Aorta (tissue), 5 donors: ENCODE measurements around the gene LRRIQ3. TPM values are rescaled to one million over a fixed set of nuclear protein-coding genes. Genes with fewer than 3 reads are reported as not detected.

Experiments used
- ATAC-seq: fragments of 200-7000 bp; cut with Tn5 transposase; one replicate; pipeline ENCODE4 v1.9.1; 2022; ENCODE audit warnings: moderate library complexity; ENCODE audit not compliant: low FRiP score
- DNase-seq, 2 donors: peaks; one replicate each; pipeline ENCODE4 v3.0.0-alpha.2; 2020
- H3K27ac ChIP-seq, 2 donors: one replicate each; pipeline ENCODE4 v1.5.1; 2013; ENCODE audit warnings: low read length in 2 of 2, mild to moderate bottlenecking in 2 of 2, moderate library complexity in 2 of 2, control low read depth in 1 of 2, inconsistent platforms in 1 of 2, low read depth in 1 of 2
- H3K27me3 ChIP-seq, 2 donors: one replicate each; pipeline ENCODE4 v1.6.1; 2013; ENCODE audit warnings: control low read depth in 1 of 2, low read length in 1 of 2, mild to moderate bottlenecking in 1 of 2, moderate library complexity in 1 of 2; ENCODE audit not compliant: insufficient read depth in 2 of 2, control insufficient read depth in 1 of 2
- H3K36me3 ChIP-seq, 2 donors: one replicate each; pipeline ENCODE4 v1.6.1; 2013; ENCODE audit warnings: control low read depth in 1 of 2, low read length in 1 of 2, mild to moderate bottlenecking in 1 of 2; ENCODE audit not compliant: insufficient read depth in 2 of 2, control insufficient read depth in 1 of 2
- H3K4me1 ChIP-seq, 2 donors: one replicate each; pipeline ENCODE4 v1.6.1; 2013; ENCODE audit warnings: low read length in 2 of 2, control low read depth in 1 of 2, mild to moderate bottlenecking in 1 of 2, moderate library complexity in 1 of 2; ENCODE audit not compliant: insufficient read depth in 2 of 2, control insufficient read depth in 1 of 2
- H3K4me3 ChIP-seq, 2 donors: one replicate each; pipeline ENCODE4 v1.5.1; 2013; ENCODE audit warnings: low read length in 2 of 2, control low read depth in 1 of 2, mild to moderate bottlenecking in 1 of 2
- H3K9me3 ChIP-seq: one replicate; pipeline ENCODE4 v1.6.1; 2013; ENCODE audit warnings: mild to moderate bottlenecking, low read length; ENCODE audit not compliant: control insufficient read depth
- WGBS, 2 donors: extraction: QIAGEN DNeasy Blood & Tissue Kit; methylation state at CpG; one replicate each; pipeline ENCODE4 v1.1.7; 2013; 5-methylcytosine and 5-hydroxymethylcytosine counted together
- intact Hi-C, 2 donors: fragments of 100-400 bp; cut with DNase I; formaldehyde crosslinking; loops; one replicate each; pipeline versions ENCODE4 v1.14.2 to v1.15.0; 2022
- polyA plus RNA-seq, 2 donors: library from polyadenylated mRNA; stranded (reverse); fragments of 200-250 nt; gene quantifications; one replicate each; pipeline ENCODE4 v1.2.3, GENCODE V29; 2013
- total RNA-seq, 2 donors: library from RNA; stranded (reverse); fragmentation: NEBNext Ultra II Directional; extraction: Animal tissue kit (Norgen Biotek cat#: 25700); gene quantifications; one replicate each; pipeline ENCODE4 v1.2.1, GENCODE V29; 2021
- donor health status: healthy with polysubstance abuse.
- donor health status: Bipolar disorder and iron deficiency.
- donor health status: DM: no; HTN: no; CAD: no.
- donor health status: DM: no; HTN: no; CAD: no.
- donor health status: DM: yes; HTN: yes; CAD: no.

Gene LRRIQ3
- total and polyA plus RNA-seq, 4 donors, result 0.36 to 0.81 (median 0.54) TPM

DNA sequence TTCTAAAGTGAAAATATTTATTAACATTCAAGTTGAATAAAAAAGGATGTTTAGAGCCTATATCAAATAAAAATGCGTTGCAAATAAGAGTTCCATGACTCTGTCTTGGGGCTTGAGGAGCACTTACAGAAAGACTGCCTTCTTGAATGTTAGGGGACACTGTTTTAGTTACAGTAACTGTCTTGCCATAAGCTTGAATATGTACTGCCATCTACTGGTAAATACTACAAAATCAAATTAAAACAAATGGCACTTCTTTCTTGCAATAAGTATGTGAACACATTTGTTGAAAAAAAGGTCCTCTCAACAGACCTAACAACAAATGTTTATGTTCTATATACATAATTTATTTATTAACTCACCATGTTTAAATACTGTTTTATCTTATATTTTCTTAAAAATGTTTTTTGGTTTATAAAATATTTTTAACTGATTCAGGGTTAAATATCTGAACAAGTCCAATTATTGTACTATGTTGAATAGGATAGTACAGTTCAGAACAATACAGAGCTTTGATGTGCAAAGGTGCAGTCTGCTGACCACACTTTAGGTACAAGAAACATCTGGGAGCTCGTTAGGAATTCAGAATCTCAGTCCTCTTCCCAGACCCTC is 199.5 kb downstream of the LRRIQ3 start:
- 8 to 12% methylated on average over 2 of the region's 2 CpGs for WGBS, 2 donors
- ATAC-seq, result no peak
- intact Hi-C loops, result no loop called here

DNA sequence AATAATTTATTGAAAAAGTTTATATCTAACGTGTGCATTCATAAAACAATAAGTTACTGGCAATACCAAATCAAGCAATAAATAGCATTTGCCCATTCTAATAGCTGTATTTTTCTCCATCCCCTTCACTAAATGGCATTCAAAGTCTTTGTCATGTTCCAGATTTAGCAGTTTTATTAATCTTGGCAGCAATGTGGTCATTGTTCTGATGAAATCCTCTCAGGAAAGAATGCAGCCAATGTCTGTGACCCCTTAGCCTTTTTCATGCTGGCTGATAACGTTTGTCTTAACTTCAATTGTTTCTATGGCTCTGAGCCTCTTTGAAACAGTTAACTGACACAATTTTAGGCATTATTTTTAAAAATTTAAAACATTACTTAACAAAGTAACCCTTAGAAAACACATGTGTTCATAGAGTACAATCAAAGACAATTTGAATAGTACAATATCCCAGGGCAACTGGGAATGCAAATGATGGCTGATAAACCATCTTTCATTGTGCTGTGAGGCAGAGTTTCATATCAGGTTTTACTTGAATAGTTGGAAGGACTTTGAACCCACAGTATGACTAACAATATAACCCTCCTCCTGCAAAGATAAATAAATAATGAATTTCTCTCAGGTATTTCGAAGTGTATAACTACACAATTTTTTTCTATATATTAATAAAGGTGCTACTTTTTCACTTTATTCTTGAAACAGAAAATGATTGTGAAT is 217.5 kb downstream of the LRRIQ3 start:
- Histone ChIP-seq H3K9me3 (no peaks in the 10 kb centered on the region), H3K36me3 (no peaks in the 10 kb centered on the region), H3K27ac (no peak overlapping the region), H3K27me3 (no peaks in the 10 kb centered on the region), H3K4me1 (no peaks in the 10 kb centered on the region), H3K4me3 (no peak overlapping the region)
- DNase-seq (no peak), ATAC-seq (no peak)
- intact Hi-C loops, result no loop called here
- WGBS, 2 donors, result 47 to 48% methylated on average over 3 of the region's 3 CpGs

More for the DNA sequence above, 199.5 kb downstream of the LRRIQ3 start:
- H3K36me3 ChIP-seq, result no peaks in the 10 kb centered on the region
- no peak overlapping the region for H3K4me3 ChIP-seq
- no peak for DNase-seq
- no peak overlapping the region for H3K27ac ChIP-seq
- no peaks in the 10 kb centered on the region for H3K9me3 ChIP-seq
- H3K27me3 ChIP-seq, result no peaks in the 10 kb centered on the region
- no peaks in the 10 kb centered on the region for H3K4me1 ChIP-seq

DNA sequence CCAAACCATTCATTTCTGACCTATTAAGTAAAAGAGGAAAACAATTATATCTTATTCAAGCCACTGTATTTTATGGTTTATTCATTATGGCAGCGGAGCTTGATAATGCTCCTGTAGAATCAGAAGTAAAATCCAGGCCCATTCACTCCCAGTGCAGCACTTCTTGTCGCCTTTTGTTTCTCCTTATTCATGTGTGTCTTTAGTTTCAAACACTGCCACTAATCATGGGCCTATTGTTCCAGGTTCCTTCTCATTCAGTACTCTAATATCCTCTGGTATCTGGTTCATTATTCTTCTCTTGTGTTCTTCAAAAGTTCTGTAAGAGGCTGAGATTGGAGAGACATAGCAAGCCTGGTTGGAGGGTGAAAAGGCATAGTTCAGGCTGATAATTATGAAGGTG is 218.3 kb downstream of the LRRIQ3 start:
- no peaks in the 10 kb centered on the region for H3K27me3 ChIP-seq
- no peaks in the 10 kb centered on the region for H3K9me3 ChIP-seq
- H3K4me1 ChIP-seq, result no peaks in the 10 kb centered on the region
- no peak overlapping the region for H3K27ac ChIP-seq
- no peak overlapping the region for H3K4me3 ChIP-seq
- no peaks in the 10 kb centered on the region for H3K36me3 ChIP-seq
- DNase-seq (no peak), ATAC-seq (no peak)
- 91 to 92% methylated on average over 2 of the region's 2 CpGs for WGBS, 2 donors
- intact Hi-C loops, result no loop called here

DNA sequence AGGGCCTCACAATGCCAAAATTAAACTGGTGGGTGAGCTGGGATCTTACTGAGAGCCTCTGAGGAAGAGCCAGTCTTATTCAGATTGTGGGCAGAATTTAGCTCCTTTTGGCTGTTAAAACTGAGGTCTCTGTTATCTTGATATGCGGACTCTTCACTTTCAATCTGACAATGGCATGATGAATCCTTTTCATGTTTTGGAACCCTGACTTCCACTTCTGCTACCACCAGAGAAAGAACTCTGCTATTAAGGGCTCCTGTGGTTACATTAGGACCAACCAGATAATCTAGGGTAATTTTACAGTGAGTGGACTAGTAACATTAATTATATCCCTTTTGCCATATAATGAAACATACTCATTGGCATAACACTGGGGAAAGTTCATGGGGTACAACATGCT is 219.0 kb downstream of the LRRIQ3 start:
- ATAC-seq (no peak), DNase-seq (no peak)
- Histone ChIP-seq H3K36me3 (no peaks in the 10 kb centered on the region), H3K4me3 (no peak overlapping the region), H3K4me1 (no peaks in the 10 kb centered on the region), H3K27me3 (no peaks in the 10 kb centered on the region), H3K27ac (no peak overlapping the region), H3K9me3 (no peaks in the 10 kb centered on the region)
- intact Hi-C loops, result no loop called here
- WGBS, 2 donors, result 91 to 95% methylated on average over 1 of the region's 1 CpG

Other genes starting within 250 kb of the LRRIQ3 start
- 10 to 100 TPM; 16.4 to 19.7 TPM for gene FPGT, start 66 bp upstream of the LRRIQ3 start, total RNA-seq
- 1 to 10 TPM; 6.1 to 9.9 TPM for gene FPGT, start 66 bp upstream of the LRRIQ3 start, polyA plus RNA-seq
- gene TNNI3K, start 37.2 kb upstream of the LRRIQ3 start, total RNA-seq, result 1 to 10 TPM; 2.8 to 4.2 TPM
- gene TNNI3K, start 37.2 kb upstream of the LRRIQ3 start, polyA plus RNA-seq, result not detected